ENCODE measurements around the gene DTNA. TPM values are rescaled to one million over a fixed set of nuclear protein-coding genes. Genes with fewer than 3 reads are reported as not detected.

The DTNA gene
- polyA plus RNA-seq, 1 donor (not counting 4 experiments of a cell fraction or from before 2014, with no cell fraction given): 0.81 TPM

- H3K4me3 ChIP-seq (ENCODE audit: control insufficient read depth in 2 of 3, extremely low read depth in 1 of 3, insufficient read depth in 2 of 3, low read depth in 1 of 3, low read length in 3 of 3): no peak overlapping the region
- H3K9me1 ChIP-seq (ENCODE audit: control insufficient read depth, extremely low read depth, insufficient read depth, low read length): no peaks in the 10 kb centered on the region
- TF ChIP-seq, protein P1, sequence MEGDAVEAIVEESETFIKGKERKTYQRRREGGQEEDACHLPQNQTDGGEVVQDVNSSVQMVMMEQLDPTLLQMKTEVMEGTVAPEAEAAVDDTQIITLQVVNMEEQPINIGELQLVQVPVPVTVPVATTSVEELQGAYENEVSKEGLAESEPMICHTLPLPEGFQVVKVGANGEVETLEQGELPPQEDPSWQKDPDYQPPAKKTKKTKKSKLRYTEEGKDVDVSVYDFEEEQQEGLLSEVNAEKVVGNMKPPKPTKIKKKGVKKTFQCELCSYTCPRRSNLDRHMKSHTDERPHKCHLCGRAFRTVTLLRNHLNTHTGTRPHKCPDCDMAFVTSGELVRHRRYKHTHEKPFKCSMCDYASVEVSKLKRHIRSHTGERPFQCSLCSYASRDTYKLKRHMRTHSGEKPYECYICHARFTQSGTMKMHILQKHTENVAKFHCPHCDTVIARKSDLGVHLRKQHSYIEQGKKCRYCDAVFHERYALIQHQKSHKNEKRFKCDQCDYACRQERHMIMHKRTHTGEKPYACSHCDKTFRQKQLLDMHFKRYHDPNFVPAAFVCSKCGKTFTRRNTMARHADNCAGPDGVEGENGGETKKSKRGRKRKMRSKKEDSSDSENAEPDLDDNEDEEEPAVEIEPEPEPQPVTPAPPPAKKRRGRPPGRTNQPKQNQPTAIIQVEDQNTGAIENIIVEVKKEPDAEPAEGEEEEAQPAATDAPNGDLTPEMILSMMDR (optimal IDR thresholded peaks at IDR 0.05 in 1 of 3, IDR thresholded peaks at IDR 0.05 in 1 of 3, conservative IDR thresholded peaks at IDR 0.05 in 1 of 3; ENCODE audit: extremely low read depth in 1 of 3, insufficient read depth in 2 of 3, low read length in 3 of 3): no peak
- TF ChIP-seq EZH2 (IDR thresholded peaks at IDR 0.05; ENCODE audit: low read length): no peak
- H3K9ac ChIP-seq (ENCODE audit: control insufficient read depth, extremely low read depth, insufficient read depth, low read length): no peak overlapping the region
- no peak overlapping the region for H3K4me2 ChIP-seq (ENCODE audit: control insufficient read depth, extremely low read depth, insufficient read depth, low read depth, low read length)
- dilution Hi-C loops (cut with MboI; ENCODE audit: extremely low pct_ligation_motif_present, low sequenced_read_pairs): no loop called here
- H3K27ac ChIP-seq (ENCODE audit: control insufficient read depth, insufficient read depth, low read length): no peak overlapping the region
- peaks cover 5% of the 10 kb centered on the region for H3K4me1 ChIP-seq (ENCODE audit: control insufficient read depth, extremely low read depth, insufficient read depth, low read length)
- H3K36me3 ChIP-seq (ENCODE audit: control insufficient read depth in 2 of 2, extremely low read depth in 1 of 2, insufficient read depth in 2 of 2, low read length in 2 of 2): no peaks in the 10 kb centered on the region
- H3K9me3 ChIP-seq (ENCODE audit: control insufficient read depth, low read depth, low read length): no peaks in the 10 kb centered on the region
- DNase-seq (ENCODE audit: low read depth, low spot score) (no peak), FAIRE-seq (no peak)
- H3K79me2 ChIP-seq (ENCODE audit: control insufficient read depth, insufficient read depth, low read length): no peaks in the 10 kb centered on the region
- H4K20me1 ChIP-seq (ENCODE audit: control insufficient read depth, extremely low read depth, insufficient read depth, low read length): no peaks in the 10 kb centered on the region
- no peak overlapping the region for H2AFZ ChIP-seq (ENCODE audit: control insufficient read depth, low read length)
- H3K27me3 ChIP-seq (ENCODE audit: control insufficient read depth, extremely low read depth, insufficient read depth, low read length): peaks cover 3% of the 10 kb centered on the region
These were observed 18.5 kb upstream of the DTNA start for GRCh38 chr18:34691614-34692013.

- Histone ChIP-seq H3K79me2 (ENCODE audit: control insufficient read depth, insufficient read depth, low read length) (no peaks in the 10 kb centered on the region), H3K9ac (ENCODE audit: control insufficient read depth, extremely low read depth, insufficient read depth, low read length) (no peak overlapping the region), H3K9me3 (ENCODE audit: control insufficient read depth, low read depth, low read length) (no peaks in the 10 kb centered on the region), H3K9me1 (ENCODE audit: control insufficient read depth, extremely low read depth, insufficient read depth, low read length) (no peaks in the 10 kb centered on the region), H3K27ac (ENCODE audit: control insufficient read depth, insufficient read depth, low read length) (no peak overlapping the region), H4K20me1 (ENCODE audit: control insufficient read depth, extremely low read depth, insufficient read depth, low read length) (no peaks in the 10 kb centered on the region), H3K27me3 (ENCODE audit: control insufficient read depth, extremely low read depth, insufficient read depth, low read length) (peaks cover 3% of the 10 kb centered on the region), H2AFZ (ENCODE audit: control insufficient read depth, low read length) (peak overlapping the region; percentile 32), H3K4me3 (ENCODE audit: control insufficient read depth in 2 of 3, extremely low read depth in 1 of 3, insufficient read depth in 2 of 3, low read depth in 1 of 3, low read length in 3 of 3) (no peak overlapping the region), H3K4me1 (ENCODE audit: control insufficient read depth, extremely low read depth, insufficient read depth, low read length) (peaks cover 9% of the 10 kb centered on the region), H3K36me3 (ENCODE audit: control insufficient read depth in 2 of 2, extremely low read depth in 1 of 2, insufficient read depth in 2 of 2, low read length in 2 of 2) (no peaks in the 10 kb centered on the region), H3K4me2 (ENCODE audit: control insufficient read depth, extremely low read depth, insufficient read depth, low read depth, low read length) (peak overlapping the region; percentile 49)
- DNase-seq (ENCODE audit: low read depth, low spot score): no peak
- FAIRE-seq: peak; percentile 61
- no peak for TF ChIP-seq EZH2 (IDR thresholded peaks at IDR 0.05; ENCODE audit: low read length)
- TF ChIP-seq, protein P1 (optimal IDR thresholded peaks at IDR 0.05 in 1 of 3, IDR thresholded peaks at IDR 0.05 in 1 of 3, conservative IDR thresholded peaks at IDR 0.05 in 1 of 3; ENCODE audit: extremely low read depth in 1 of 3, insufficient read depth in 2 of 3, low read length in 3 of 3): no peak
- dilution Hi-C loops (cut with MboI; ENCODE audit: extremely low pct_ligation_motif_present, low sequenced_read_pairs): no loop called here
These were observed 15.4 kb upstream of the DTNA start for GRCh38 chr18:34694591-34695165.
